Trophoblast cell (in vitro differentiated cells and primary cell): ENCODE data around the gene GALK2.
"Not testable (repeated sequence)": the region's sequence is repeated elsewhere in the genome, so short reads cannot be mapped to it uniquely, and the experiment has no call there.

Experiments used
- DNase-seq, 2 donors: peaks; one replicate each; pipeline ENCODE4 v3.0.0-alpha.2; 2016
- H2AFZ ChIP-seq: 2 replicates; pipeline ENCODE4 v1.6.1; 2013; ENCODE audit warnings: low read length, moderate library complexity, mild to moderate bottlenecking; ENCODE audit not compliant: insufficient read depth, poor library complexity
- H2AK5ac ChIP-seq: 2 replicates; pipeline ENCODE4 v1.6.1; 2013; ENCODE audit warnings: mild to moderate bottlenecking, low read length
- H2BK120ac ChIP-seq: 2 replicates; pipeline ENCODE4 v1.6.1; 2013; ENCODE audit warnings: low read length, mild to moderate bottlenecking, moderate library complexity; ENCODE audit not compliant: insufficient read depth, poor library complexity
- H2BK12ac ChIP-seq: 2 replicates; pipeline ENCODE4 v1.6.1; 2013; ENCODE audit warnings: mild to moderate bottlenecking, low read length, moderate library complexity
- H2BK5ac ChIP-seq: 2 replicates; pipeline ENCODE4 v1.6.1; 2013; ENCODE audit warnings: low read length, low read depth, moderate library complexity, mild to moderate bottlenecking; ENCODE audit not compliant: poor library complexity
- H3K14ac ChIP-seq: 2 replicates; pipeline ENCODE4 v1.6.1; 2013; ENCODE audit warnings: mild to moderate bottlenecking, low read length
- H3K18ac ChIP-seq: 2 replicates; pipeline ENCODE4 v1.6.1; 2013; ENCODE audit warnings: mild to moderate bottlenecking, low read length
- H3K23ac ChIP-seq: 2 replicates; pipeline ENCODE4 v1.6.1; 2013; ENCODE audit warnings: low read length
- H3K27ac ChIP-seq: 2 replicates; pipeline ENCODE4 v1.5.1; 2013; ENCODE audit warnings: low read depth, mild to moderate bottlenecking, inconsistent platforms, low read length, moderate library complexity
- H3K27me3 ChIP-seq: 2 replicates; pipeline ENCODE4 v1.6.1; 2013; ENCODE audit warnings: inconsistent platforms, mild to moderate bottlenecking, low read length, moderate library complexity; ENCODE audit not compliant: insufficient read depth
- H3K36me3 ChIP-seq, 2 experiments: 1 replicate in 1 of 2; 2 replicates in 1 of 2; pipeline ENCODE4 v1.6.1; 2013; ENCODE audit warnings: low read length in 2 of 2, mild to moderate bottlenecking in 2 of 2, moderate library complexity in 1 of 2; ENCODE audit not compliant: insufficient read depth in 2 of 2, control insufficient read depth in 1 of 2
- H3K4ac ChIP-seq: 2 replicates; pipeline ENCODE4 v1.6.1; 2013; ENCODE audit warnings: low read depth, mild to moderate bottlenecking, low read length, moderate library complexity
- H3K4me1 ChIP-seq, 2 experiments: 1 replicate in 1 of 2; 2 replicates in 1 of 2; pipeline ENCODE4 v1.6.1; 2013; ENCODE audit warnings: low read length in 2 of 2, mild to moderate bottlenecking in 2 of 2, moderate library complexity in 1 of 2; ENCODE audit not compliant: insufficient read depth in 2 of 2, control insufficient read depth in 1 of 2
- H3K4me2 ChIP-seq: 2 replicates; pipeline ENCODE4 v1.6.1; 2013; ENCODE audit warnings: inconsistent platforms, mild to moderate bottlenecking, low read length, moderate library complexity
- H3K4me3 ChIP-seq: 2 replicates; pipeline ENCODE4 v1.5.1; 2013; ENCODE audit warnings: mild to moderate bottlenecking, low read depth, low read length, inconsistent platforms
- H3K79me1 ChIP-seq: one replicate; pipeline ENCODE4 v1.6.1; 2013; ENCODE audit warnings: low read length
- H3K79me2 ChIP-seq: 2 replicates; pipeline ENCODE4 v1.6.1; 2013; ENCODE audit warnings: low read length, mild to moderate bottlenecking; ENCODE audit not compliant: control insufficient read depth, insufficient read depth, poor library complexity
- H3K9ac ChIP-seq: 2 replicates; pipeline ENCODE4 v1.6.1; 2013; ENCODE audit warnings: mild to moderate bottlenecking, low read length
- H3K9me3 ChIP-seq: 2 replicates; pipeline ENCODE4 v1.6.1; 2013; ENCODE audit warnings: low read depth, mild to moderate bottlenecking, control low read depth, inconsistent platforms, low read length; ENCODE audit not compliant: insufficient read depth
- H4K12ac ChIP-seq: 2 replicates; pipeline ENCODE4 v1.6.1; 2013; ENCODE audit warnings: low read depth, mild to moderate bottlenecking, low read length, moderate library complexity
- H4K8ac ChIP-seq: 2 replicates; pipeline ENCODE4 v1.6.1; 2013; ENCODE audit warnings: low read depth, mild to moderate bottlenecking, low read length, moderate library complexity
- H4K91ac ChIP-seq: one replicate; pipeline ENCODE4 v1.6.1; 2013; ENCODE audit warnings: low read depth, mild to moderate bottlenecking, low read length, moderate library complexity
- WGBS: extraction: QIAGEN DNeasy Blood & Tissue Kit; methylation state at CpG from one replicate; pipeline ENCODE4 v1.1.7; 2013; ENCODE audit warnings: missing lambda C conversion rate; ENCODE audit not compliant: insufficient read length, insufficient coverage; ENCODE audit errors: extremely low coverage; 5-methylcytosine and 5-hydroxymethylcytosine counted together

Gene GALK2

DNA sequence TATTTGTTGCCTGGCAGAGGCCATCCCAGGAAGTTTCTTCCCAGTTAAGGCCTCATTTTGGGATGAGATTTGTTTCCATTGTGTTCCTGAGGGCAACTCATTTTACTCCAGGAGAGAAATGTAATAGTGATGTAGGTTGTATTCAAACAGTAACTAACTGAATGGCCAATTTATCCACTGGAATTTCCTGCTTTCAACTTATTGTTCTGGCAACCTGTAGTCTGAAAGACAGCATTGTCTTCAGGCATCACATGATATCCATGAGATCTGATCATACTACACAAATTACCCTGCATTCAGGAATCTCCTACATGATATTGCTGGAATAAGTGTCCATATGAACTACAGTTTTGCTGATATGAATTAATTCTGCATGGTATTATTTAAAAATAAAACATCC is 173.5 kb downstream of the GALK2 start:
- no peak overlapping the region for H3K9ac ChIP-seq
- no peak overlapping the region for H3K27ac ChIP-seq
- H3K79me1 ChIP-seq = no peaks in the 10 kb centered on the region

DNA sequence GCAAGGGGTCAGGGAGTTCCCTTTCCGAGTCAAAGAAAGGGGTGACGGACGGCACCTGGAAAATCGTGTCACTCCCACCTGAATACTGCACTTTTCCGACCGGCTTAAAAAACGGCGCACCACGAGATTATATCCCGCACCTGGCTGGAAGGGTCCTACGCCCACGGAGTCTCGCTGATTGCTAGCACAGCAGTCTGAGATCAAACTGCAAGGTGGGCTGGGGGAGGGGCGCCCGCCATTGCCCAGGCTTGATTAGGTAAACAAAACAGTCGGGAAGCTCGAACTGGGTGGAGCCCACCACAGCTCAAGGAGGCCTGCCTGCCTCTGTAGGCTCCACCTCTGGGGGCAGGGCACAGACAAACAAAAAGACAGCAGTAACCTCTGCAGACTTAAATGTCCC is 184.4 kb downstream of the GALK2 start:
- not testable (repeated sequence) for H2BK12ac ChIP-seq, H2AFZ ChIP-seq, H2BK120ac ChIP-seq, H3K9ac ChIP-seq, H3K23ac ChIP-seq, H3K4me3 ChIP-seq, H3K4me2 ChIP-seq, H3K79me2 ChIP-seq, H3K79me1 ChIP-seq, H3K4ac ChIP-seq, DNase-seq, H4K91ac ChIP-seq, H3K18ac ChIP-seq, H4K12ac ChIP-seq, H3K27ac ChIP-seq, H3K14ac ChIP-seq, H2AK5ac ChIP-seq, H2BK5ac ChIP-seq, H3K4me1 ChIP-seq, H3K36me3 ChIP-seq, H3K9me3 ChIP-seq, H3K27me3 ChIP-seq, H4K8ac ChIP-seq
- no CpG with 5 or more reads among the region's 17 CpGs for WGBS

More for the DNA sequence above, 173.5 kb downstream of the GALK2 start:
- no peak for DNase-seq
- H3K9me3 ChIP-seq = no peaks in the 10 kb centered on the region
- H3K36me3 ChIP-seq = peaks cover 0 to 4% of the 10 kb centered on the region in 2 experiments
- no peak overlapping the region for H3K18ac ChIP-seq
- no peak overlapping the region for H2BK120ac ChIP-seq
- no peak overlapping the region for H3K4me2 ChIP-seq
- H2AK5ac ChIP-seq = no peak overlapping the region
- no peak overlapping the region for H2BK5ac ChIP-seq
- no peaks in the 10 kb centered on the region for H3K27me3 ChIP-seq
- no peak overlapping the region for H3K4ac ChIP-seq
- H3K4me3 ChIP-seq = no peak overlapping the region
- no peaks in the 10 kb centered on the region for H3K4me1 ChIP-seq
- no peak overlapping the region for H4K8ac ChIP-seq
- H4K91ac ChIP-seq = no peak overlapping the region
- no peak overlapping the region for H4K12ac ChIP-seq
- H2BK12ac ChIP-seq = no peak overlapping the region
- no peak overlapping the region for H3K23ac ChIP-seq
- H2AFZ ChIP-seq = no peak overlapping the region
- no peak overlapping the region for H3K14ac ChIP-seq
- no peaks in the 10 kb centered on the region for H3K79me2 ChIP-seq

DNA sequence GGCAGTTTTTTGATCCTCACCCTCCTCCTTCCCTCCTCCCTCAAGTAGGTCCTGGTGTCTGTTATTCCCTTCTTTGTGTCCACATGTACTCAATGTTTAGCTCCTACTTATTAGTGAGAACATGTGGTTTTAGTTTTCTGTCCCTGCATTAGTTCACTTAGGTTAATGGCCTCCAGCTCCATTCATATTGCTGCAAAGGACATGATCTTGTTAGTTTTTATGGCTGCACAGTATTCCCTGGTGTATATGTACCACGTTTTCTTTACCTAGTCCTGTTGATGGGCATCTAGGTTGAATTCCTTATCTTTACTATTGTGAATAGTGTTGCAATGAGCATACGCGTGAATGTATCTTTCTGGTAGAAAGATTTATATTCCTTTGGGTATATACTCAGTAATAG is 191.3 kb downstream of the GALK2 start:
- Histone ChIP-seq H4K12ac (no peak overlapping the region), H3K4me3 (no peak overlapping the region), H3K79me1 (no peaks in the 10 kb centered on the region), H2AFZ (no peak overlapping the region), H3K27me3 (no peaks in the 10 kb centered on the region), H3K4me1 (no peaks in the 10 kb centered on the region), H3K9ac (no peak overlapping the region), H3K14ac (no peak overlapping the region), H2AK5ac (no peak overlapping the region), H3K36me3 (no peaks in the 10 kb centered on the region), H3K18ac (no peak overlapping the region), H3K79me2 (no peaks in the 10 kb centered on the region), H2BK5ac (no peak overlapping the region), H4K8ac (no peak overlapping the region), H3K4ac (no peak overlapping the region), H2BK120ac (no peak overlapping the region), H2BK12ac (no peak overlapping the region), H3K23ac (no peak overlapping the region), H3K4me2 (no peak overlapping the region), H3K27ac (no peak overlapping the region), H3K9me3 (no peaks in the 10 kb centered on the region), H4K91ac (no peak overlapping the region)
- WGBS = no CpG with 5 or more reads among the region's 3 CpGs
- no peak for DNase-seq

GRCh38 chr15:49366496-49366895 is 196.4 kb downstream of the GALK2 start:
- Histone ChIP-seq H3K14ac (no peak overlapping the region), H4K12ac (no peak overlapping the region), H3K36me3 (no peaks in the 10 kb centered on the region), H3K27ac (no peak overlapping the region), H2BK5ac (no peak overlapping the region), H3K23ac (no peak overlapping the region), H3K18ac (no peak overlapping the region), H4K91ac (no peak overlapping the region), H3K79me1 (no peaks in the 10 kb centered on the region), H2AK5ac (no peak overlapping the region), H3K27me3 (no peaks in the 10 kb centered on the region), H3K4me3 (no peak overlapping the region), H3K79me2 (no peaks in the 10 kb centered on the region), H2BK12ac (no peak overlapping the region), H3K4me1 (no peaks in the 10 kb centered on the region), H2AFZ (no peak overlapping the region), H3K9ac (no peak overlapping the region), H4K8ac (no peak overlapping the region), H3K9me3 (no peaks in the 10 kb centered on the region), H2BK120ac (no peak overlapping the region), H3K4ac (no peak overlapping the region), H3K4me2 (no peak overlapping the region)
- no CpG with 5 or more reads among the region's 22 CpGs for WGBS
- no peak for DNase-seq
